ENCODE results near the gene CITED4. TPM values are rescaled to one million over a fixed set of nuclear protein-coding genes. Genes with fewer than 3 reads are reported as not detected.

Gene CITED4
- total and polyA plus RNA-seq, 7 donors = 3.0 to 59.8 (median 23.5) TPM; not detected in 2

- DNase-seq = no peak
- H3K4me3 ChIP-seq = no peak overlapping the region
- intact Hi-C loops (cut with DNase I) = no loop called here
- no peaks in the 10 kb centered on the region for H3K27me3 ChIP-seq
- 86 to 90% methylated on average over 4 of the region's 4 CpGs for WGBS, 2 donors
- H3K36me3 ChIP-seq = no peaks in the 10 kb centered on the region
- H3K27ac ChIP-seq = peak overlapping the region in 3 of 4 donors; percentile 57 to 98 (median 86)
- TF ChIP-seq POLR2A (IDR thresholded peaks at IDR 0.05) = no peak
- peaks cover 0 to 41% (median 30%) of the 10 kb centered on the region in 4 donors for H3K4me1 ChIP-seq
- no peaks in the 10 kb centered on the region for H3K9me3 ChIP-seq
Observed at GRCh38 chr1:40858856-40859416, 3.2 kb downstream of the CITED4 start.

- intact Hi-C loops (cut with DNase I) = no loop called here
- 87 to 88% methylated on average over 2 of the region's 2 CpGs for WGBS, 2 donors
Observed at GRCh38 chr1:40857737-40858136, 4.4 kb downstream of the CITED4 start.

GRCh38 chr1:40856656-40857302 lies 5.4 kb downstream of the CITED4 start:
- Histone ChIP-seq H3K27ac (no peak overlapping the region), H3K4me1 (peaks cover 0 to 43% (median 25%) of the 10 kb centered on the region in 4 donors), H3K27me3 (no peaks in the 10 kb centered on the region), H3K4me3 (no peak overlapping the region), H3K36me3 (no peaks in the 10 kb centered on the region), H3K9me3 (no peaks in the 10 kb centered on the region)
- intact Hi-C loops (cut with DNase I) = no loop called here
- WGBS, 2 donors = 89 to 92% methylated on average over 9 of the region's 9 CpGs
- DNase-seq = no peak
- TF ChIP-seq POLR2AphosphoS5 (IDR thresholded peaks at IDR 0.05) = no peak
- TF ChIP-seq EP300 (IDR thresholded peaks at IDR 0.05) = no peak
- TF ChIP-seq CTCF (IDR thresholded peaks at IDR 0.05) = no peak
- TF ChIP-seq POLR2A (IDR thresholded peaks at IDR 0.05) = no peak

More at GRCh38 chr1:40857737-40858136, 4.4 kb downstream of the CITED4 start:
- DNase-seq = no peak
- Histone ChIP-seq H3K36me3 (no peaks in the 10 kb centered on the region), H3K27ac (peak overlapping the region in 1 of 4 donors; percentile 98), H3K4me1 (peaks cover 0 to 47% (median 29%) of the 10 kb centered on the region in 4 donors), H3K4me3 (no peak overlapping the region), H3K27me3 (no peaks in the 10 kb centered on the region), H3K9me3 (no peaks in the 10 kb centered on the region)
- TF ChIP-seq CTCF (IDR thresholded peaks at IDR 0.05) = no peak
- no peak for TF ChIP-seq POLR2AphosphoS5 (IDR thresholded peaks at IDR 0.05)
- TF ChIP-seq POLR2A (IDR thresholded peaks at IDR 0.05) = no peak
- TF ChIP-seq EP300 (IDR thresholded peaks at IDR 0.05) = no peak

GRCh38 chr1:40856116-40856515 lies 6.0 kb downstream of the CITED4 start:
- WGBS, 2 donors = 75 to 93% methylated on average over 3 of the region's 3 CpGs
- intact Hi-C loops (cut with DNase I) = no loop called here
- H3K36me3 ChIP-seq = no peaks in the 10 kb centered on the region
- H3K4me1 ChIP-seq = peaks cover 0 to 41% (median 24%) of the 10 kb centered on the region in 4 donors
- no peaks in the 10 kb centered on the region for H3K9me3 ChIP-seq
- TF ChIP-seq EP300 (IDR thresholded peaks at IDR 0.05) (no peak), CTCF (IDR thresholded peaks at IDR 0.05) (no peak), POLR2AphosphoS5 (IDR thresholded peaks at IDR 0.05) (no peak), POLR2A (IDR thresholded peaks at IDR 0.05) (no peak)
- DNase-seq = no peak
- no peak overlapping the region for H3K4me3 ChIP-seq
- H3K27me3 ChIP-seq = no peaks in the 10 kb centered on the region
- no peak overlapping the region for H3K27ac ChIP-seq

- intact Hi-C loops (cut with DNase I) = no loop called here
- H3K4me1 ChIP-seq = peaks cover 0 to 35% (median 18%) of the 10 kb centered on the region in 4 donors
- no peaks in the 10 kb centered on the region for H3K27me3 ChIP-seq
- no peak for DNase-seq
- WGBS, 2 donors = 79 to 86% methylated on average over 6 of the region's 6 CpGs
- H3K27ac ChIP-seq = no peak overlapping the region
- H3K4me3 ChIP-seq = no peak overlapping the region
- no peaks in the 10 kb centered on the region for H3K36me3 ChIP-seq
- no peak for TF ChIP-seq EP300 (IDR thresholded peaks at IDR 0.05)
- TF ChIP-seq POLR2AphosphoS5 (IDR thresholded peaks at IDR 0.05) = no peak
- no peak for TF ChIP-seq POLR2A (IDR thresholded peaks at IDR 0.05)
- TF ChIP-seq CTCF (IDR thresholded peaks at IDR 0.05) = no peak
- H3K9me3 ChIP-seq = no peaks in the 10 kb centered on the region
Observed at GRCh38 chr1:40855513-40855912, 6.7 kb downstream of the CITED4 start.
